GM19438 (cell line): Measurements from ENCODE around the gene NUP214.
"Not testable (repeated sequence)": the region's sequence is repeated elsewhere in the genome, so short reads cannot be mapped to it uniquely, and the experiment has no call there.

Experiments used
- ATAC-seq: cut with Tn5 transposase; IDR thresholded peaks from one replicate; pipeline ENCODE4 v1.9.1; 2021; ENCODE audit warnings: low read depth; ENCODE audit not compliant: unreplicated experiment

NUP214 gene

DNA sequence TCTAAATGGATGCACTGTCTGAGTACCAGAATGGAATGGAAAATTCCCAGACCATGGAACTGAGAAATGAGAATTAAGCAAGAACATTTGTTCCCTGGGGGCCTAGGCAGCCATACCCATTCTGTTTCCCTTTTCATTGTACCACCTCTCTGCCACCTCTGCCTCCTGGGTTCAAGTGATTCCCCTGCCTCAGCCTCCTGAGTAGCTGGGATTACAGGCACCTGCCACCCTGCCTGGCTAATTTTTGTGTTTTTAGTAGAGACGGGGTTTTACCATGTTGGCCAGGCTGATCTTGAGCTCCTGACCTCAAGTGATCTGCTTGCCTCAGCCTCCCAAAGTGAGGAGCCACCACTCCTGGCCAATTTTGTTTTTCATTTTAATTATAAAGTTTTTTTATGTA lies 33.3 kb downstream of the NUP214 start:
- not testable (repeated sequence) for ATAC-seq

DNA sequence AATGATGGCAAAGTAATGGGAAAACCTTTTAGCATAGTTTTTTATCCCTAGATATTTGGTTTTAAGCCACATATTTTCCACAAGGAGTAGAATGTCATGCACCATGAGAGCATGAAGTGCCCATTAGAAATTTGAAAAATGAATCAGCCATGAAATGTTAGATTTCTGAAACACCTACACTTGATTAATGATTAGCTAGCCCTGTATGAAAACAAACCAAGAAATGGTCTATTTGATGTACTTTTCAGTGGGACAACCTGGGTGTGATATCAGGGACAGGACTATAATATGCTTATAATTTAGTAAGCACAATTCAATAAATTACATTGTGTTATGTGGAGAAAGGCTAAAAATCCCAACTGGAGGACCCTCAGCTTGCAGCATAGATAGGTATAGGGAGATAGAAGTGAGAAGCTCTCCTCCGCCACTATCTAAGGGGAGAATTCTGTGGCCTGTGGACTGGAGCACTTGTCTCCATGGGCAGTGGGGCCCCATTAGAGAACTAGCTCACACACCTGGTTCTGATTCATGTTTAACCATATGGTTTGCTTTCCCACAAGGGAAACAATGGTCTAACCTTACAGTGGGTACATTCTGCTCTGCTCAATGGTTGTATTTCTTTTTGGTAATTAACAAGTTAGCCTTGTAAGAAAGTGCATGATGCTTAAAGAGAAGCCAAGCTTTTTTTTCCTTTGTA lies 35.2 kb downstream of the NUP214 start:
- ATAC-seq: no peak

DNA sequence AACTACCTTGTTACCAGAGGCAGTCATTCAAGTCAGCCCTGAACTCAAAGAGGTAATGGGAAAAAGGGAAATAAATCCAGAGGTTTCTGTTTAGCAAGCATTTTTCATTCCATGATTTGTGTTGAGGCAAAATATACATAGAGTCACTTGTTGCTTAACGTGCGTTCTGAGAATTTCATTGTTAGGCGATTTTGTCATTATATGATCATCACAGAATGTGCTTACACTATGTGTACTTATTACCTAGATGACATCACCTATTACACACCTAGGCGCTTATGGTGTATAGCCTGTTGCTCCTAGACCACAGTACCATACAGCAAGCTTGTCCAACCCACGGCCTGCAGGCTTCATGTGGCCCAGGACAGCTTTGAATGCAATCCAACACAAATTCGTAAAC lies 36.2 kb downstream of the NUP214 start:
- ATAC-seq: no peak

DNA sequence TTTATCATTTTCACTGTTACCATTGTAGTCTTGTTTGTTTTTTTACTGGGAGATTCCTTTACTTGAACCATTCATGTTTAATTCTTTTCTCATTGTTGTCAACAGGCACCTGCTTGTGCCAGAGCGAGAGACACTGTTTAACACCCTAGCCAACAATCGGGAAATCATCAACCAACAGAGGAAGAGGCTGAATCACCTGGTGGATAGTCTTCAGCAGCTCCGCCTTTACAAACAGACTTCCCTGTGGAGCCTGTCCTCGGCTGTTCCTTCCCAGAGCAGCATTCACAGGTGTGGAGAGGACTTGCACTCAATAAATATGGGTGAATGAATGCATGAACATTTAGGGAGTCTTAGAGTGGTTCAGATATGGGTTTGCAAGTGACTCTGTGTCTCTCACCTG lies 37.5 kb downstream of the NUP214 start:
- ATAC-seq: no peak

DNA sequence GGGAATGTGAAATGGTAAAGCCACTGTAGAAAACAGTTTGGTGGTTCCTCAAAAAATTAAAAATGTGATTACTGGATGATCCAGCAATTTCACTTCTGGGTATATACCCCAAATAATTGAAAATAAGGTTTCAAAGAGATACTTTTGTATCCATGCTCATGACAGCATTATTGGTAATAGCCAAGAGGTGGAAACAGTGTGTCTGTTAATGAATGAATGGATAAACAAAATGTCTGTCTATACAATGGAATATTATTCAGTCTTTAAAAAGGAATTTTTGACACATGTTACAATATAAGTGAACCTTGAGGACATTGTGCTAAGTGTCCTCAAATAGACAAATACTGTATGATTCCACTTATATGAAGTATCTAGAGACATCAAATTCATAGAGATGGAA lies 40.1 kb downstream of the NUP214 start:
- no peak for ATAC-seq

DNA sequence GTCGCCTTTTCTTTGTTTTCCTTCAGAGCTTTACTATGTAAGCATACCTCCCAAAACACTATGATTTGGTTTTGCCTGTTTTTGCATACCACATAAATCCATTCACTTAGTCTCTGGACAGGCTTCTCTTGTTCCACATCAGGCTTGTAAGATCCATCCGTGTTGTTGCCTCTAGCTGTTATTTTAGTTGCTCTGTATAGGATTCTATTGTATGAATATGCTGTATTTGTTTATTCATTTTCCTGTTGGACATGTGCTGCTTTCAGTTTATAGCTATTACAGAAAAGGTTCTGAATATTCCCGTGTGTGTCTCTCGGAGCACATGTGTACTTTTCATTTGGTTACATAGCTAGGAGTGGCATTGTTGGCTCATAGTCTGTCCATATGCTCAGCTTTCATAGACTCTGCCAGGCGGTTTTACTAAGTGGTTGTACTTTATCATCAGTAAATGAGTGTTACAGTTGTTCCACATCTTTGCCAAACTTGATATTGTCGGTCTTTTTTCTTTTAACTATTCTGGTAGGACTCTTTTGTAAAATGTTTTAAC lies 41.8 kb downstream of the NUP214 start:
- ATAC-seq: no peak

DNA sequence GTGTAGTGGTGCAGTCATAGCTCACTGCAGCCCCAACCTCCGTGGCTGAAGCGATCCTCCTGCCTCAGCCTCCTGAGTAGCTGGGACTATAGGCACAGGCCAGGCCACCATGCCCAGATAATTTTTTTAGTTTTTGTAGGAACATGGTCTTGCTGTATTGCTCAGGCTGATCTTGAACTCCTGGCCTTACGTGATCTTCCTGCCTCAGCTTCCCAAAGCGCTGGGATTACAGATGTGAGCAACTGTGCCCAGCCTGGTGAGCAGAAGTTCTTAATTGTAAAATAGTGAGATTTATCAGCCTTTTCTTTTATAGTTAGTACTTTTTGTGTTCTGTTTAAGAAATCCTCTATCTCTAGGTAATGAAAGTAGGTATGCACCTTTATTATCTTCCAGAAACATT lies 42.5 kb downstream of the NUP214 start:
- ATAC-seq: no peak

DNA sequence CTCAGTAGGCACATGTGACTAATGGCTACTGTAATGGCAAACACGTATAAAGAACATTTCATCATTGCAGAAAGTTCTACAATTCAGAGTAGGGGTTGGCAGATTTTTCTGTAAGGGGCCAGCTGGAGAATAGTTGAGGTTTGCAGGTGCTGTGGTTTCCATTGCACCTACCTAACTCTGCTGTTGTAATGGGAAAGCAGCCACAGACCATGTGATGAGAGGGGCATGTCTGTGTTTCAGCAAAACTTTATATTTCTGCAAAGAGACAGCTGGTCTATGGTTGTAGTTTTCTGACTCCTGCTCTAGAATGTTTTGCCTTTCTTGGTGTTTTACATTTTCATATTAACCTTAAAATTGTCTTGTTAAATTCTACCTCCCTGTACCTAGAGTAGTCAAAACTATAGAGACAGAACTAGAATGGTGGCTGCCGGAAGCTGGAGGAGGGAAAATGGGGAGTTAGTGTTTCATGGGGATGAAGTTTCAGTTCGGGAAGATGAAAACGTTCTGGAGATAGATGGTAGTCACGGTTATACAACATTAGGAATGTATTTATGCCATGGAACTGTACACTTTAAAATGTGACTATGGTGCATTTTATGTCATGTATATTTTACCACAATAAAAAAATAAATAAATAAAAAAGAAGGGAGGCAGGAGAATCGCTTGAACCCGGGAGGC lies 44.3 kb downstream of the NUP214 start:
- ATAC-seq: no peak

DNA sequence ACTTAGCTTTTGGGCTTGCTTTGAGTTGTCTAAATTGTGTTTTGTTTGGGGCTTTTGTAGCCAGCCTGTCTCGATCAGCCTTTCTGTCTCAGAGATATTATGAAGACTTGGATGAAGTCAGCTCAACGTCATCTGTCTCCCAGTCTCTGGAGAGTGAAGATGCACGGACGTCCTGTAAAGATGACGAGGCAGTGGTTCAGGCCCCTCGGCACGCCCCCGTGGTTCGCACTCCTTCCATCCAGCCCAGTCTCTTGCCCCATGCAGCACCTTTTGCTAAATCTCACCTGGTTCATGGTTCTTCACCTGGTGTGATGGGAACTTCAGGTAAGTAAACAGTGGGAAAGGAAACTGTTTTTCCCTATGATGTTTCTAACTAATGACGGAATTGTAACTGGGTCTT lies 48.6 kb downstream of the NUP214 start:
- ATAC-seq: no peak

DNA sequence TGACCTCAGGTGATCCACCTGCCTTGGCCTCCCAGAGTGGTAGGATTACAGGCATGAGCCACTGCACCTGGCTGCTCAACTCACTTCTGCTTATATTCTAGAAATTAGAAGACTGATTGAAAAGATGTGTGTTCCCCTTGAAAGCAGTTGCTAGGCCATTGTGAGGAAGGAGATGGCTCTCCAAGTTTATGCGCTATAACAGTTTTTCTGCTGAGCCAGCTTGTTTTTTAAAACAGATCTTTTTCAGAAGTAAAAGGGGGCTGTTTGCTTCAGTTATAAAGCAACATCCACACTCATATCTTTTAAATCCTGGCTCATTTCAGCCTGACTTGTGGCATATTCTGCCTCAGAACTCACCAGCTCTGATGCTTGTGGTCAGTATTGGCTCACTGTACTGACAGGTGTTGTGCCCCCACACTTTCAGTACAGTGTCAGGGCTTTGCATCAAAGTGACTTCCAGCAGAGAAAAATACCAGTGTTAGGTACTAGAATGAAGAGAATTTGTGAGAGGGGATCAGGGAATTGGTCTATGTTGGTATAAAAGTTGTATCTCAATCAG lies 49.4 kb downstream of the NUP214 start:
- ATAC-seq: no peak

DNA sequence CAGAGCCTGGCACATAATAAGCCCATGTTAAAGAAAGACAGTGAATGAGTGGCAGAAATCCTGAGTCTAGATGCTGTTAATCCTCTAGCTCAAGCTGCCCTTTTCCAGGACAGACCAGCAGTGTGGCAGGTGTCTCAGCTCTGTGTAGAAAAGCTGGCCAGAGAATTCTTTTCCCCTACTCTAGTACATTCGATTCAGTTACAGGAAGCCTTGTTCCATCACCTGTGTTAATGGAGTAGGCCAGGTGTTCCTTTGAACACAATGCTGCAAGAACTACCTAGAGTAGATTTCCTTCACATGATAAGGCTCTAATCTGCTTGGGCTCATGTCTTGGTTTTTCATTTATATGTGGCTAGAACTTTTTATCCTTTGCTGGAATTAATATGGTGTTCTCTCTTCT lies 52.5 kb downstream of the NUP214 start:
- no peak for ATAC-seq

DNA sequence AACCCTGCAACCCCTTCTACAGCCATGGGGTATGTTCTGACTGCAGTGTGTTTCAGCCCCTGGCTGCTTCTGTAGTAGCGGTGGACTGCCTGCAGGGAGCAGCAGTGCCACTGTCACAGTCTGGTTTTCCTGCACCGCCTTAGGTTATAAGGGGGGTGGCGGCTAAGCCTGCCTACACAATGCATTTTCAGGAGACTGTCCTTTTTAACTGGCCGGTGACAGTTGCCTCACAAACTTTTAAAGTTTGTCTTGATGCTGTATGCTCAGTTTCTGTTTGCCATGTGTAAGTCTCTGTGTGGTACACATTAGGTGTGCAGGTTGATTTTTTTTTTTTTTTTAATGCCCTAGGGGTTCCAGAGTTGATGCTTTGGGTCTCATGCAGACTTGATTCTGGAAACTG lies 53.0 kb downstream of the NUP214 start:
- ATAC-seq: peak; percentile 63

DNA sequence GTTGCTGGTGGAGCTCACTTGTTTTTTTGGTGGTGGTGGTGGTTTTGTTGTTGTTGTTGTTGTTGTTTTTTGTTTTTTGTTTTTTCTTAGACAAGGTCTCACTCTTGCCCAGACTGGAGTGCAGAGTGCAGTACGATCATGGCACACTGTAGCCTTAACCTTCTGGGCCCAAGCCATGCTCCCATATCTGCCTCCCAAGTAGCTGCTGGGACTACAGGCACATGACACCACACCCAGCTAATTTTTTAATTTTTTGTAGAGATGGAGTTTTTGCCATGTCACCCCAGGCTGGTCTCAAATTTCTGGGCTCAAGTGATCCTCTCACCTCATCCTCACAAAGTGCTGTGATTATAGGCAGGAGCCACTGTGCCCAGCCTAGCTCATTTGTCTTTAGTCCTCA lies 53.5 kb downstream of the NUP214 start:
- no peak for ATAC-seq

DNA sequence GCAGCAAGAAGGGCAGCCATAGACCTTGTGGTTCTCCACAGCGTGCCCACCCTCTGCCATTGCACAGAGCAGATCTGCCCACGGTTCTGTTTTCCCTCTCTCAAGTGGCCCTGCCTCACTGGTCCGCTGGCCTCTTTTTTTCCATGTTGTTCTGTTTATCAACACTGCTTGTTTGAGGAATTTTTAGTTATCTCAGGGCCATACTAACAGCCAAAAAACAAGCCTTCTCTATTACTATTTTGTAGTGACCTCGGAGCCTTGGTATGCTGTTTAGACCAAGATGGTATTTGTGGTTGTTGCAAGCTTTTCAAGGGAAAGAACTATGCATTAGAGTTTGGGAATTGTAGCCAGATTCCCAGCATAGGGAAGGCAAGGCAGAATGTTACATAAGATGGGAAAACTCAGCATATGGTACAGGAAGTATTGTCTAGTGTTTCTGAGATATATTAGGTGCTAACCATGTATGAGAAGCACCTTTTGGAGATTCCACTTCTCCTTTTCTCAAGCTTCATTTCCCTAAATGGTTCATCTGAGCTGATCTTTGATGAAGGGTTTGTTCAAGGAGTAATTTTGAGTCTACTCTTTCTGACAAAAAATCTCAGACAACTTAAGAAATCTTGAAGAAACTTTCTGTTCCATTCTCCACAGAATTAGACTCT lies 54.3 kb downstream of the NUP214 start:
- no peak for ATAC-seq

DNA sequence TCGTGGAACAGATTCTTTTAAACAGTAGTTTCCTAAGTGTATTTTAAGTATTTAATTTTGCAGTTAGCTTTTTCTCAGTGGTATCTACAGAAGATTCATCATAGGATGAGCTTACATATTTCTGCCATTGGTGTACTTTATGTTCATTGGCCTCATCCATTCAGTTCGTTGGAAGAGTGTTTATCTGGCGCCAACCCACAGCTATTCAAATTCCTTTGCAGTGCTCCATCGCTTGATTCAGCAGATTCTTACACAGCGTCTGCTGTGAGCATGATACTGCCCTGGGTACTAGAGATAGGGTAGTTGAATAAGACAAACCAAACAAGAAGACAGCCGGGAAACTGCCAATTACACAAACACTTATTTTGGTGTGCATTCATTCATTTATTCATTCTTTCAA lies 55.1 kb downstream of the NUP214 start:
- ATAC-seq: no peak

DNA sequence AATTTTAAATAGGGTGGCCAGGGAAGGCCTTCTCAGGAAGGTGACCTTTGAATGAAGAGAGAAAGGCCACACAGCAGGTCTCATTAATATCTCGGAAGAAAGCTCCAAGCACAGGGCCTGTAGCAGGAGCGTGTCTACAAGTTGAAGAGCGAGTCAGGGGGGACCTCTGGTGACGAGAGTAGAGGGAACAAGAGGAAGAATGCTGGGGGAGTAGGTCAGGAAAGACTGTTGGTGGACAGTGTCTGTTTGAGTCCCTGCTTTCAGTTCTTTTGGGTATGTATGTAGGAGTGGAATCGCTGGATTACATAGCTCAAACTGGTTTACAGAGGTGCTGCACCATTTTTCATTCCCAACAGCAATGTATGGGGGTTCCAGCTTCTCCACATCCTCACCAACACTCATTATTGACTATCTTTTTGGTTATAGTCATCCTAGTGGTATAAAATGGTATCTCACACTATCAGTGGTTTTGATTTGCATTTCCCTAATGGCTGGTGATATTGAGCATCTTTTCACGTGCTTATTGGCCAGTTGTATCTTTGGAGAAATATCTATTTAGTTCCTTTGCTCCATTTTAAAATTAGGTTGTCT lies 55.8 kb downstream of the NUP214 start:
- ATAC-seq: no peak

DNA sequence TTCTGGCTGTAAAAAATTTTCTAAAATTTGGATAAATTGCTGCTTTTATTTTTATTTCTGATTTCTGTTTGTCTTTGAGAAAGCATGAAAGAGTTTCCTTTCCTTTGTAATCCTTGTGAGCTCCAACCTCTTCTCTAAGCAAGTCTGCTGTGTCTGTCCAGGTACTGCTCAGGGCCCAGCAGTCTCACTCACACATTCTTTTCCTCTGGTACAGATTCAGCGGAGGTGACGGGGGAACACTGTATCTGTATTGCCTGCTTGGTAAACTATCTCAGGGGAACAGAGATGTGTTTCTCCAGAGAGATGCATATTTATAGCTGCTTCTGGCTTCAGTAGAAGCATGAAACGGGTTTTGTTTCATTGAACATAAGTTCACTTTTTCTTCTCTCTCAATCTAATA lies 60.5 kb downstream of the NUP214 start:
- ATAC-seq: no peak

DNA sequence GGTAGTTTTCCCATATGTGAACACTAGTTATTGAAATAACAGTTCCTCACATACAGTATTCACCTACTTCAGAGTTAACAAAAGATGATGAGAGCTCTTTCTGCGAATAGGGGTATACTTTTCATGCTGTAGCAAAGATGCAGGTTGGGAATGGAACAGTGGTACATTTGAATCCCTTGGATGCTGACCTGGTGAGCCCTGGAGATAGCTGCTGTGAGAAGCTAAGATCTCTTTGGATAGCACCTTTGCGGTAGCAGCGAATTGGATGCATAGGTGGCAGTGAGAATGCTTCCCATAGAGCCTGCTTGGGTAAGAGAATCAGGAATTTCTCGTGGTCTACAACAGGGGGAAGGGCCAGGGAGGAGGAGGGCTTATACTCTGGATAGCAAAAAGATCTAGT lies 61.2 kb downstream of the NUP214 start:
- no peak for ATAC-seq

DNA sequence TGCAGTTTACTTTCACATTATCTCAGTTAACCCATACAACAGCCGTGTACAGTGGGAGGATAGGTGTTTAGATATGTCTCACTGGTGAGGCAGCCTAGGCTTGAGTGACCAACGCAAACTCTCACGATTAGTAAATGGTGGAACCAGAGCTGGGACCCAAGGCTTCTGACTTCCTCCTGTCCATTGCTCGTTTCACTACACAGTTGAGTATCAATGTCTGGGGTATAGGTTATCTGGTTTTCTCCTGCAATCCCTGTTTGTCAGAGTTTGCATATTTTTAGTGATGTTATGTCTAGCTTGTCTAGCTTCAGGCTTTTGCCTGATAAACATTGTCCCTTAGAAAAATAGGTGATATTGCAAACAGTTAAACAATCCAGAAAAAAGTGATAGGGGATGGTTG lies 62.6 kb downstream of the NUP214 start:
- no peak for ATAC-seq

DNA sequence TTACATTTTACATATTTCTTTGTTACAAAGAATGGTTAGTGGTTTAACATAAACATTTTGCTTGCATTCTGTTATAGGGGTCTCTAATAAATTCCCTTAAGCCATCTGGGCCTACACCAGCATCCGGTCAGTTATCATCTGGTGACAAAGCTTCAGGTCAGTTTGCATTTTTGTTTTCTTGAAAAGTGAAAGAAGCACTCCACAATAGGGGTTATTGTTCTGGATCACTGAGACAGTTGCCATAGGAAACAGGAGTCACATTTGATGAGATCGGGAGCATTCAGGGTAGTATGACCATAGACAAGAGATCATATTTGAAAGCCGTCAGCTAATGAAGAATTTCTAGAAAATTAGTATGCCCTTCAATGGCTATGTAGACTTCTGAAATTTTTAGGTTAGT lies 63.6 kb downstream of the NUP214 start:
- ATAC-seq: no peak

DNA sequence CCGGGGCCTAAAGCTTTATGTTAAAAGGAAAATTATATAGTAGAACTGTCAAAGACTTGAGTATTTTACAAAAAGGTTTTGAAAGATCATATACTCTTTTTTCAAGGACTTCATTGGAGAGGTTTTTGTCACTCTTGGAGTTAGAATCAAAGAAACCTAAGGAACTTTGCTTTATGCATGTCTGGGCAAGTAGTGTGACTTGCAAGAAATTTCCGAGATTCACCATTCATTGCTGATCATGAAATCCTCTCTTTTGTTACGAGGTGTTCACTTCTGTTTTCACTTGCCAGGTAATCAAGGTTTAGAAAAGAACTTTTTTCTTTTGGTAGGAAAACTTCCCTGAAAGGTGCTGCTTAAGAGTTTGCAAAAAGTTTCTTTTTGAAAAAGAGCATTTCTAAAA lies 64.8 kb downstream of the NUP214 start:
- ATAC-seq: no peak
